HCT116 (cell line): ENCODE measurements around the gene KY. TPM values are rescaled to one million over a fixed set of nuclear protein-coding genes. Genes with fewer than 3 reads are reported as not detected.

ENCODE experiments used
- ATAC-seq: fragments of 200-7000 bp; cut with Tn5 transposase; 2 replicates; pipeline ENCODE4 v1.9.1; 2020; ENCODE audit warnings: mild to moderate bottlenecking, moderate library complexity
- BruUV-seq: library from RNA; stranded (reverse); fragments of 400-500 nt; replicated peaks from 2 replicates; lab custom pipeline; 2021; lab: Mats Ljungman, UMichigan
- CTCF ChIA-PET: fragments of 300-600 bp; sonication (Branson Sonifier 250); formaldehyde crosslinking; loops from one replicate; lab custom pipeline; 2021; ENCODE audit warnings: antibody characterized with exemption; lab: Charles Lee
- POLR2A ChIA-PET: fragments of 300-600, 350-600 bp; sonication (Branson Sonifier 250); formaldehyde crosslinking; loops from one replicate; lab custom pipeline; 2021; ENCODE audit warnings: antibody characterized with exemption; lab: Charles Lee
- RAD21 ChIA-PET, 2 experiments: fragments of 300-600 bp; sonication (Branson Sonifier 250); formaldehyde crosslinking; loops; one replicate each; lab custom pipeline; 2023; ENCODE audit warnings: low total read pairs in 2 of 2; ENCODE audit not compliant: uncharacterized antibody in 2 of 2, unreplicated experiment in 2 of 2, low non-redundant PET in 1 of 2; lab: Charles Lee
- DNase-seq: peaks from one replicate; pipeline ENCODE4 v3.0.0-alpha.2; 2010; ENCODE audit warnings: low read depth, low spot score
- H2AFZ ChIP-seq: fragments of 200-600 bp; shearing (Covaris generic), sonication (generic); 2 replicates; pipeline ENCODE4 v1.6.1; 2017; ENCODE audit warnings: low read depth, mixed run types, mixed read lengths, antibody characterized with exemption, low read length; ENCODE audit not compliant: poor library complexity, severe bottlenecking
- H3K27ac ChIP-seq: 2 replicates; pipeline ENCODE4 v1.5.1; 2012; ENCODE audit warnings: low read depth, low read length
- H3K27me3 ChIP-seq: fragments of 200-600 bp; sonication (generic); 2 replicates; pipeline ENCODE4 v1.6.1; 2016; ENCODE audit warnings: mixed run types, low read length, mixed read lengths; ENCODE audit not compliant: insufficient read depth
- H3K36me3 ChIP-seq, 2 experiments: fragments of 200-500 bp in 1 of 2; fragments of 200-600 bp in 1 of 2; sonication (Bioruptor generic) in 1 of 2; sonication (generic) in 1 of 2; 2 replicates each; pipeline versions ENCODE4 v1.5.1 to v1.6.1; 2014 to 2016; ENCODE audit warnings: low read length in 2 of 2, inconsistent platforms in 1 of 2, mixed read lengths in 1 of 2, mixed run types in 1 of 2; ENCODE audit not compliant: insufficient read depth in 2 of 2, control insufficient read depth in 1 of 2
- H3K4me1 ChIP-seq, 2 experiments: fragments of 200-600 bp in 1 of 2; sonication (generic) in 1 of 2; 2 replicates each; pipeline versions ENCODE4 v1.5.1 to v1.6.1; 2012 to 2017; ENCODE audit warnings: low read length in 2 of 2, inconsistent platforms in 1 of 2, mild to moderate bottlenecking in 1 of 2, mixed read lengths in 1 of 2, mixed run types in 1 of 2, moderate library complexity in 1 of 2; ENCODE audit not compliant: insufficient read depth in 2 of 2, control insufficient read depth in 1 of 2
- H3K4me2 ChIP-seq: fragments of 200-600 bp; sonication (generic); 2 replicates; pipeline ENCODE4 v1.6.1; 2017; ENCODE audit warnings: mixed run types, low read length, mixed read lengths
- H3K4me3 ChIP-seq, 2 experiments: fragments of 200-600 bp in 1 of 2; sonication (generic) in 1 of 2; replicated peaks in 1 of 2; 2 replicates each; pipeline ENCODE4 v1.5.1; 2011 to 2016; ENCODE audit warnings: low read length in 2 of 2, control low read depth in 1 of 2, low read depth in 1 of 2, mild to moderate bottlenecking in 1 of 2, mixed read lengths in 1 of 2, mixed run types in 1 of 2
- H3K79me2 ChIP-seq: fragments of 200-600 bp; sonication (generic); 2 replicates; pipeline ENCODE4 v1.6.1; 2017; ENCODE audit warnings: mild to moderate bottlenecking, mixed run types, low read length, moderate library complexity, mixed read lengths; ENCODE audit not compliant: insufficient read depth
- H3K9ac ChIP-seq: fragments of 200-600 bp; sonication (generic); 2 replicates; pipeline ENCODE4 v1.6.1; 2016; ENCODE audit warnings: low read length, mixed read lengths
- H3K9me2 ChIP-seq: fragments of 200-600 bp; sonication (generic), shearing (Covaris generic); 2 replicates; pipeline ENCODE4 v1.6.1; 2017; ENCODE audit warnings: mixed run types, mild to moderate bottlenecking, moderate library complexity; ENCODE audit not compliant: insufficient read depth
- H3K9me3 ChIP-seq, 2 experiments: fragments of 200-500 bp in 1 of 2; fragments of 200-600 bp in 1 of 2; sonication (Bioruptor generic) in 1 of 2; sonication (generic) in 1 of 2; 2 replicates each; pipeline ENCODE4 v1.6.1; 2014 to 2017; ENCODE audit warnings: low read length in 2 of 2, mixed read lengths in 2 of 2, inconsistent platforms in 1 of 2, low read depth in 1 of 2, mild to moderate bottlenecking in 1 of 2, mixed run types in 1 of 2, moderate library complexity in 1 of 2; ENCODE audit not compliant: control insufficient read depth in 1 of 2, insufficient read depth in 1 of 2
- H4K20me1 ChIP-seq: fragments of 200-600 bp; sonication (generic), shearing (Covaris generic); 2 replicates; pipeline ENCODE4 v1.6.1; 2017; ENCODE audit warnings: mixed run types, mild to moderate bottlenecking, moderate library complexity; ENCODE audit not compliant: insufficient read depth
- CEBPB ChIP-seq: IDR thresholded peaks from 2 replicates; pipeline ENCODE4 v1.6.1; 2012; ENCODE audit warnings: low read depth
- EGR1 ChIP-seq: IDR thresholded peaks from 2 replicates; pipeline ENCODE4 v1.6.1; 2012; ENCODE audit warnings: low read depth
- ELF1 ChIP-seq: IDR thresholded peaks from 2 replicates; pipeline ENCODE4 v1.6.1; 2012; ENCODE audit warnings: low read depth, borderline replicate concordance
- JUND ChIP-seq: IDR thresholded peaks from 2 replicates; pipeline ENCODE4 v1.6.1; 2012
- POLR2A ChIP-seq: IDR thresholded peaks from 2 replicates; pipeline ENCODE4 v1.7.0; 2011; ENCODE audit warnings: borderline replicate concordance; ENCODE audit not compliant: insufficient read depth, insufficient read length; ENCODE audit errors: extremely low read depth
- POLR2AphosphoS5 ChIP-seq: IDR thresholded peaks from 2 replicates; pipeline ENCODE4 v1.6.1; 2011; ENCODE audit warnings: mild to moderate bottlenecking, low read depth, low read length, moderate library complexity
- RAD21 ChIP-seq: IDR thresholded peaks from 2 replicates; pipeline ENCODE4 v1.6.1; 2012; ENCODE audit warnings: low read depth, mild to moderate bottlenecking
- SIN3A ChIP-seq: IDR thresholded peaks from 2 replicates; pipeline ENCODE4 v1.6.1; 2012; ENCODE audit warnings: low read depth
- SP1 ChIP-seq: IDR thresholded peaks from 2 replicates; pipeline ENCODE4 v1.6.1; 2012; ENCODE audit warnings: low read depth
- SRF ChIP-seq: IDR thresholded peaks from 2 replicates; pipeline ENCODE4 v1.6.1; 2012; ENCODE audit warnings: low read depth
- TCF7L2 ChIP-seq: IDR thresholded peaks from 2 replicates; pipeline ENCODE4 v1.7.0; 2011; ENCODE audit warnings: borderline replicate concordance, inconsistent platforms; ENCODE audit not compliant: insufficient read depth, insufficient read length; ENCODE audit errors: extremely low read depth
- YY1 ChIP-seq: IDR thresholded peaks from 2 replicates; pipeline ENCODE4 v1.6.1; 2011; ENCODE audit warnings: low read length, low read depth, moderate library complexity, mild to moderate bottlenecking; ENCODE audit not compliant: insufficient replicate concordance; ENCODE audit errors: extremely low read depth
- ZFX ChIP-seq: fragments of 450-650 bp; IDR thresholded peaks from 2 replicates; pipeline ENCODE4 v1.6.1; 2017
- ZNF274 ChIP-seq: fragments of 200-500 bp; sonication (Bioruptor generic); IDR thresholded peaks from 2 replicates; pipeline ENCODE4 v1.6.1; 2014; ENCODE audit warnings: mild to moderate bottlenecking, low read depth, low read length, inconsistent platforms
- intact Hi-C: fragments of 100-400 bp; cut with micrococcal nuclease; formaldehyde crosslinking; loops from 2 replicates; pipeline ENCODE4 v1.10.0; 2022
- total RNA-seq: library from RNA; stranded (reverse); gene quantifications from one replicate; pipeline ENCODE4 v1.2.1, GENCODE V29; 2021; ENCODE audit not compliant: unreplicated experiment
- TF ChIP-seq, protein P1 (sequence below): IDR thresholded peaks from 2 replicates; pipeline ENCODE4 v1.6.1; 2012; ENCODE audit warnings: low read depth
- TF ChIP-seq, protein P2 (sequence below): IDR thresholded peaks from 2 replicates; pipeline ENCODE4 v1.6.1; 2011; ENCODE audit warnings: mild to moderate bottlenecking, low read length, moderate library complexity; ENCODE audit not compliant: insufficient replicate concordance; ENCODE audit errors: extremely low read depth
- TF ChIP-seq, protein P3 (sequence below), 3 experiments: fragments of 200-600 bp in 1 of 3; sonication (generic) in 1 of 3; IDR thresholded peaks in 2 of 3; conservative IDR thresholded peaks in 1 of 3; 2 replicates each; pipeline ENCODE4 v1.5.1; 2012 to 2017; ENCODE audit warnings: low read depth in 2 of 3, low read length in 2 of 3, antibody characterized with exemption in 1 of 3, borderline replicate concordance in 1 of 3, control low read depth in 1 of 3, mild to moderate bottlenecking in 1 of 3, mixed read lengths in 1 of 3, mixed run types in 1 of 3, moderate library complexity in 1 of 3; ENCODE audit not compliant: insufficient read depth in 1 of 3
- TF ChIP-seq, protein P4 (sequence below): IDR thresholded peaks from 2 replicates; pipeline ENCODE4 v1.6.1; 2012

The KY gene
- total RNA-seq, 1 experiment from 2014 or later, result not detected

DNA sequence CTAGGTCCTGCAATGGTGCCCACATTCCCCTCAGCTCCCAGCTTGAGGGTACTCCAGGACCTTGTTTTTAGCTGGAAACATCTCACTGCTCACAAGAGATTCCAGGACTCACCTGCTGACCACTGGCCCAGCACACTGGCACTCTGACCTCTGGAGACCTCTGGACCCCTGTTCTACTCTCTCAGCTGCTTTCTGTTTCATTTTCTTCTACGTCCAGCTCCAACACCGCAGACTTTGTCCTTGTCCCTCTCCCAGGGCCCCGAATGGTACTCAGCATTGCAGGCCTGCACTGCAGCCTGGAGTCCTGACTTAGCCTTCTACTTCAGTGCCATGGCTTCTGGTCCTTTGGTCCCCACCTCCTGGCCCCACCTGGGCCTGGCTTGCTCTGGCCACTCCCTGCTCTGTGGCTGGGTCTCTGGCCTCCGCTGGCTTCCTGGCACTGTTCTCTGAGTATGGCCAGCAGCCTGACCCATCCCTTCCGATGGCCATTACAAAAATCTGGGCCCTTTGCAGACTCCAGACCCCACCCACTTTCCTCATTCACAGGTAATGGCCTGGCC is 27.9 kb downstream of the KY start (continued):
- TF ChIP-seq ZFX, result no peak

DNA sequence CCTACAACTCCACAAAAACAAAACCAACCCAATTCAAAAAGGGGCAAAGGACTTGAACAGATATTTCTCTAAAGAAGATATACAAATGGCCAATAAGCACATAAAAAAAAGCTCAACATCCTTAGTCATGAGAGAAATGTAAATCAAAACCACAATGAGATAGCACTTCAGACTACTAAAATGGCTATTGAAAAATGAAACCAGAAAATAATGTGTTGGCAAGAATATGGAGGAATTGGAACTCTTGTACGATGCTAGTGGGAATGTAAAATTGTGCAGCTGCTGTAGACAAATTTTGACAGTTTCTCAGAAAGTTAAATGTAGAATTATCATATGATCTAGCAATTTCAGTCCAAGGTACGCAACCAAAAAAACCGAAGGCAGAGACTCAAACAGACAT is 29.0 kb downstream of the KY start:
- H3K27me3 ChIP-seq, result no peaks in the 10 kb centered on the region
- ATAC-seq (no peak), DNase-seq (no peak)
- ChIA-PET RAD21 (no interaction called here), CTCF (no interaction called here), POLR2A (no interaction called here)
- H4K20me1 ChIP-seq, result no peaks in the 10 kb centered on the region
- no TSS peak for BruUV-seq
- H3K9ac ChIP-seq, result no peak overlapping the region
- H3K4me3 ChIP-seq, result no peak overlapping the region
- H3K27ac ChIP-seq, result no peak overlapping the region
- no peaks in the 10 kb centered on the region for H3K4me1 ChIP-seq
- H3K9me3 ChIP-seq, result no peaks in the 10 kb centered on the region
- no peaks in the 10 kb centered on the region for H3K79me2 ChIP-seq
- no peaks in the 10 kb centered on the region for H3K9me2 ChIP-seq
- H2AFZ ChIP-seq, result no peak overlapping the region
- H3K4me2 ChIP-seq, result no peak overlapping the region
- no peaks in the 10 kb centered on the region for H3K36me3 ChIP-seq
- intact Hi-C loops, result no loop called here
- TF ChIP-seq SRF (no peak), RAD21 (no peak), SP1 (no peak), TCF7L2 (no peak), ZNF274 (no peak), YY1 (no peak), ELF1 (no peak), EGR1 (no peak), POLR2AphosphoS5 (no peak), SIN3A (no peak), POLR2A (no peak), CEBPB (no peak), JUND (no peak)
- TF ChIP-seq, protein P1, sequence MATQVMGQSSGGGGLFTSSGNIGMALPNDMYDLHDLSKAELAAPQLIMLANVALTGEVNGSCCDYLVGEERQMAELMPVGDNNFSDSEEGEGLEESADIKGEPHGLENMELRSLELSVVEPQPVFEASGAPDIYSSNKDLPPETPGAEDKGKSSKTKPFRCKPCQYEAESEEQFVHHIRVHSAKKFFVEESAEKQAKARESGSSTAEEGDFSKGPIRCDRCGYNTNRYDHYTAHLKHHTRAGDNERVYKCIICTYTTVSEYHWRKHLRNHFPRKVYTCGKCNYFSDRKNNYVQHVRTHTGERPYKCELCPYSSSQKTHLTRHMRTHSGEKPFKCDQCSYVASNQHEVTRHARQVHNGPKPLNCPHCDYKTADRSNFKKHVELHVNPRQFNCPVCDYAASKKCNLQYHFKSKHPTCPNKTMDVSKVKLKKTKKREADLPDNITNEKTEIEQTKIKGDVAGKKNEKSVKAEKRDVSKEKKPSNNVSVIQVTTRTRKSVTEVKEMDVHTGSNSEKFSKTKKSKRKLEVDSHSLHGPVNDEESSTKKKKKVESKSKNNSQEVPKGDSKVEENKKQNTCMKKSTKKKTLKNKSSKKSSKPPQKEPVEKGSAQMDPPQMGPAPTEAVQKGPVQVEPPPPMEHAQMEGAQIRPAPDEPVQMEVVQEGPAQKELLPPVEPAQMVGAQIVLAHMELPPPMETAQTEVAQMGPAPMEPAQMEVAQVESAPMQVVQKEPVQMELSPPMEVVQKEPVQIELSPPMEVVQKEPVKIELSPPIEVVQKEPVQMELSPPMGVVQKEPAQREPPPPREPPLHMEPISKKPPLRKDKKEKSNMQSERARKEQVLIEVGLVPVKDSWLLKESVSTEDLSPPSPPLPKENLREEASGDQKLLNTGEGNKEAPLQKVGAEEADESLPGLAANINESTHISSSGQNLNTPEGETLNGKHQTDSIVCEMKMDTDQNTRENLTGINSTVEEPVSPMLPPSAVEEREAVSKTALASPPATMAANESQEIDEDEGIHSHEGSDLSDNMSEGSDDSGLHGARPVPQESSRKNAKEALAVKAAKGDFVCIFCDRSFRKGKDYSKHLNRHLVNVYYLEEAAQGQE, result no peak
- TF ChIP-seq, protein P2, sequence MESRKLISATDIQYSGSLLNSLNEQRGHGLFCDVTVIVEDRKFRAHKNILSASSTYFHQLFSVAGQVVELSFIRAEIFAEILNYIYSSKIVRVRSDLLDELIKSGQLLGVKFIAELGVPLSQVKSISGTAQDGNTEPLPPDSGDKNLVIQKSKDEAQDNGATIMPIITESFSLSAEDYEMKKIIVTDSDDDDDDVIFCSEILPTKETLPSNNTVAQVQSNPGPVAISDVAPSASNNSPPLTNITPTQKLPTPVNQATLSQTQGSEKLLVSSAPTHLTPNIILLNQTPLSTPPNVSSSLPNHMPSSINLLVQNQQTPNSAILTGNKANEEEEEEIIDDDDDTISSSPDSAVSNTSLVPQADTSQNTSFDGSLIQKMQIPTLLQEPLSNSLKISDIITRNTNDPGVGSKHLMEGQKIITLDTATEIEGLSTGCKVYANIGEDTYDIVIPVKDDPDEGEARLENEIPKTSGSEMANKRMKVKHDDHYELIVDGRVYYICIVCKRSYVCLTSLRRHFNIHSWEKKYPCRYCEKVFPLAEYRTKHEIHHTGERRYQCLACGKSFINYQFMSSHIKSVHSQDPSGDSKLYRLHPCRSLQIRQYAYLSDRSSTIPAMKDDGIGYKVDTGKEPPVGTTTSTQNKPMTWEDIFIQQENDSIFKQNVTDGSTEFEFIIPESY, result no peak
- TF ChIP-seq, protein P3, sequence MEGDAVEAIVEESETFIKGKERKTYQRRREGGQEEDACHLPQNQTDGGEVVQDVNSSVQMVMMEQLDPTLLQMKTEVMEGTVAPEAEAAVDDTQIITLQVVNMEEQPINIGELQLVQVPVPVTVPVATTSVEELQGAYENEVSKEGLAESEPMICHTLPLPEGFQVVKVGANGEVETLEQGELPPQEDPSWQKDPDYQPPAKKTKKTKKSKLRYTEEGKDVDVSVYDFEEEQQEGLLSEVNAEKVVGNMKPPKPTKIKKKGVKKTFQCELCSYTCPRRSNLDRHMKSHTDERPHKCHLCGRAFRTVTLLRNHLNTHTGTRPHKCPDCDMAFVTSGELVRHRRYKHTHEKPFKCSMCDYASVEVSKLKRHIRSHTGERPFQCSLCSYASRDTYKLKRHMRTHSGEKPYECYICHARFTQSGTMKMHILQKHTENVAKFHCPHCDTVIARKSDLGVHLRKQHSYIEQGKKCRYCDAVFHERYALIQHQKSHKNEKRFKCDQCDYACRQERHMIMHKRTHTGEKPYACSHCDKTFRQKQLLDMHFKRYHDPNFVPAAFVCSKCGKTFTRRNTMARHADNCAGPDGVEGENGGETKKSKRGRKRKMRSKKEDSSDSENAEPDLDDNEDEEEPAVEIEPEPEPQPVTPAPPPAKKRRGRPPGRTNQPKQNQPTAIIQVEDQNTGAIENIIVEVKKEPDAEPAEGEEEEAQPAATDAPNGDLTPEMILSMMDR (IDR thresholded peaks at IDR 0.05 in 2 of 3, conservative IDR thresholded peaks at IDR 0.05 in 1 of 3; ENCODE audit: borderline replicate concordance in 1 of 3, insufficient read depth in 1 of 3, low read depth in 2 of 3, low read length in 2 of 3), result no peak
- TF ChIP-seq, protein P4, sequence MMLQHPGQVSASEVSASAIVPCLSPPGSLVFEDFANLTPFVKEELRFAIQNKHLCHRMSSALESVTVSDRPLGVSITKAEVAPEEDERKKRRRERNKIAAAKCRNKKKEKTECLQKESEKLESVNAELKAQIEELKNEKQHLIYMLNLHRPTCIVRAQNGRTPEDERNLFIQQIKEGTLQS, result no peak
